Caki2 (cell line): ENCODE data around the gene CD200R1L. TPM values are rescaled to one million over a fixed set of nuclear protein-coding genes. Genes with fewer than 3 reads are reported as not detected.

ENCODE experiments used
- DNase-seq: peaks from one replicate; pipeline ENCODE4 v3.0.0-alpha.2; 2015; ENCODE audit warnings: low read depth
- in situ Hi-C: cut with HindIII; loops from 2 replicates; pipeline ENCODE4 v1.10.0; 2016; ENCODE audit warnings: low sequenced_read_pairs, low pct_unique_long_range_greater_than_20kb, mixed read lengths
- total RNA-seq: library from RNA; depleted of rRNA; stranded (reverse); fragments of >200 nt; shearing (Covaris generic); gene quantifications from 2 replicates; pipeline ENCODE4 v1.2.3, GENCODE V29; 2014; ENCODE audit warnings: low replicate concordance

Gene CD200R1L
- total RNA-seq, 1 experiment from 2014 or later = not detected

GRCh38 chr3:112845772-112846171 is 892 bp downstream of the CD200R1L start:
- no peak for DNase-seq
- in situ Hi-C loops = no loop called here

GRCh38 chr3:112829046-112829445 is 17.6 kb downstream of the CD200R1L start:
- no peak for DNase-seq
- in situ Hi-C loops = no loop called here

- in situ Hi-C loops = no loop called here
These were observed 24.3 kb downstream of the CD200R1L start for GRCh38 chr3:112822064-112823055.

GRCh38 chr3:112818289-112818688 is 28.4 kb downstream of the CD200R1L start:
- in situ Hi-C loops = no loop called here
- DNase-seq = no peak

More at GRCh38 chr3:112822064-112823055, 24.3 kb downstream of the CD200R1L start:
- DNase-seq = peak; percentile 30

GRCh38 chr3:112817797-112818196 is 28.9 kb downstream of the CD200R1L start:
- in situ Hi-C loops = no loop called here

GRCh38 chr3:112817271-112817670 is 29.4 kb downstream of the CD200R1L start:
- no peak for DNase-seq
- in situ Hi-C loops = no loop called here

More at GRCh38 chr3:112817797-112818196, 28.9 kb downstream of the CD200R1L start:
- DNase-seq = no peak

- no peak for DNase-seq
- in situ Hi-C loops = no loop called here
These were observed 30.7 kb downstream of the CD200R1L start for GRCh38 chr3:112815981-112816380.

- DNase-seq = no peak
- in situ Hi-C loops = no loop called here
These were observed 32.4 kb downstream of the CD200R1L start for GRCh38 chr3:112814266-112814665.

- DNase-seq = no peak
- in situ Hi-C loops = no loop called here
These were observed 32.9 kb downstream of the CD200R1L start for GRCh38 chr3:112813723-112814171.

GRCh38 chr3:112813016-112813415 is 33.6 kb downstream of the CD200R1L start:
- no peak for DNase-seq
- in situ Hi-C loops = no loop called here

GRCh38 chr3:112811917-112812660 is 34.6 kb downstream of the CD200R1L start:
- in situ Hi-C loops = no loop called here
- DNase-seq = no peak

GRCh38 chr3:112811131-112811884 is 35.4 kb downstream of the CD200R1L start:
- in situ Hi-C loops = no loop called here
- DNase-seq = no peak

GRCh38 chr3:112810561-112810960 is 36.1 kb downstream of the CD200R1L start:
- no peak for DNase-seq
- in situ Hi-C loops = no loop called here

- no peak for DNase-seq
- in situ Hi-C loops = no loop called here
These were observed 38.5 kb downstream of the CD200R1L start for GRCh38 chr3:112808136-112808535.

GRCh38 chr3:112807685-112808084 is 39.0 kb downstream of the CD200R1L start:
- no peak for DNase-seq

GRCh38 chr3:112806903-112807302 is 39.8 kb downstream of the CD200R1L start:
- no peak for DNase-seq
- in situ Hi-C loops = no loop called here

More at GRCh38 chr3:112807685-112808084, 39.0 kb downstream of the CD200R1L start:
- in situ Hi-C loops = no loop called here

GRCh38 chr3:112805126-112805525 is 41.5 kb downstream of the CD200R1L start:
- no peak for DNase-seq
- in situ Hi-C loops = no loop called here

- no peak for DNase-seq
- in situ Hi-C loops = no loop called here
These were observed 42.6 kb downstream of the CD200R1L start for GRCh38 chr3:112804021-112804420.
